K562 (cell line): ENCODE measurements around the gene SIRT3. TPM values are rescaled to one million over a fixed set of nuclear protein-coding genes. Genes with fewer than 3 reads are reported as not detected.

Experiments
- ATAC-seq: fragments of 200-7000 bp; cut with Tn5 transposase; 3 replicates; pipeline ENCODE4 v1.9.1; 2020; ENCODE audit warnings: moderate library complexity
- BruUV-seq: library from RNA; stranded (reverse); fragments of 400-500 nt; replicated peaks from 2 replicates; lab custom pipeline; 2021; lab: Mats Ljungman, UMichigan
- CTCF ChIA-PET: fragments of 300-600 bp; formaldehyde crosslinking; extraction: SDS; loops from one replicate; lab custom pipeline; 2021; ENCODE audit warnings: low intra/inter-chr PET ratio; lab: Yijun Ruan, JAX
- POLR2A ChIA-PET: fragments of 300-600, 350-650 bp; sonication (Branson Sonifier 250); formaldehyde crosslinking; extraction: SDS; loops from one replicate; lab custom pipeline; 2021; ENCODE audit warnings: antibody characterized with exemption, inconsistent platforms; lab: Yijun Ruan, JAX
- DNase-seq, 4 experiments: peaks; one replicate each; pipeline versions ENCODE4 v3.0.0 to v3.0.0-alpha.2; 2011 to 2018; ENCODE audit warnings: low spot score in 3 of 4, mixed read lengths in 3 of 4; ENCODE audit errors: extremely low read depth in 1 of 4
- FAIRE-seq: peaks from 2 replicates; lab custom pipeline; 2011; peaks lifted over from hg19 to GRCh38; lab: Jason Lieb, UNC
- H2AFZ ChIP-seq: 2 replicates; pipeline ENCODE4 v1.6.0; 2011; ENCODE audit warnings: low read depth, low read length, control low read depth, inconsistent platforms
- H3K27ac ChIP-seq: fragments of 200-600 bp; 3 replicates; pipeline ENCODE4 v1.8.0; 2011; ENCODE audit warnings: low read depth, mild to moderate bottlenecking, control low read depth, inconsistent platforms, low read length, moderate library complexity, mixed read lengths; ENCODE audit errors: extremely low read depth
- H3K27me3 ChIP-seq, 2 experiments: fragments of 300-600 bp in 1 of 2; 2 replicates in 1 of 2; 3 replicates in 1 of 2; pipeline versions ENCODE4 v1.6.0 to v1.8.0; 2011; ENCODE audit warnings: inconsistent platforms in 2 of 2, low read length in 2 of 2, mild to moderate bottlenecking in 1 of 2, mixed read lengths in 1 of 2, moderate library complexity in 1 of 2; ENCODE audit not compliant: control insufficient read depth in 2 of 2, insufficient read depth in 2 of 2
- H3K36me3 ChIP-seq: fragments of 300-600 bp; 3 replicates; pipeline ENCODE4 v1.8.0; 2011; ENCODE audit warnings: mild to moderate bottlenecking, low read length, inconsistent platforms; ENCODE audit not compliant: control insufficient read depth, insufficient read depth
- H3K4me1 ChIP-seq, 2 experiments: fragments of 200-600 bp in 1 of 2; replicated peaks in 1 of 2; 2 replicates in 1 of 2; 3 replicates in 1 of 2; pipeline versions ENCODE4 v1.5.1 to v1.8.0; 2011; ENCODE audit warnings: inconsistent platforms in 2 of 2, low read length in 2 of 2, mild to moderate bottlenecking in 1 of 2, mixed read lengths in 1 of 2, moderate library complexity in 1 of 2; ENCODE audit not compliant: control insufficient read depth in 2 of 2, insufficient read depth in 2 of 2
- H3K4me2 ChIP-seq: 2 replicates; pipeline ENCODE4 v1.6.1; 2011; ENCODE audit warnings: low read length, control low read depth, inconsistent platforms, mixed read lengths; ENCODE audit not compliant: insufficient read depth
- H3K4me3 ChIP-seq: fragments of 200-600 bp; sonication (generic), shearing (Covaris generic); 2 replicates; pipeline ENCODE4 v1.5.1; 2016; ENCODE audit warnings: control low read depth, inconsistent platforms
- H3K79me2 ChIP-seq: fragments of 200-600 bp; 3 replicates; pipeline ENCODE4 v1.8.0; 2011; ENCODE audit warnings: low read length, inconsistent platforms; ENCODE audit not compliant: control insufficient read depth, insufficient read depth
- H3K9ac ChIP-seq, 2 experiments: 2 replicates each; pipeline versions ENCODE4 v1.6.0 to v1.6.1; 2011; ENCODE audit warnings: low read depth in 2 of 2, low read length in 2 of 2, control low read depth in 1 of 2, inconsistent platforms in 1 of 2, mild to moderate bottlenecking in 1 of 2, mixed read lengths in 1 of 2; ENCODE audit not compliant: insufficient read depth in 1 of 2
- H3K9me1 ChIP-seq: one replicate; pipeline ENCODE4 v1.6.0; 2011; ENCODE audit warnings: inconsistent platforms, mild to moderate bottlenecking, low read length, moderate library complexity; ENCODE audit not compliant: control insufficient read depth, insufficient read depth
- H3K9me3 ChIP-seq: replicated peaks from 2 replicates; pipeline ENCODE4 v1.5.1; 2011; ENCODE audit warnings: low read depth, low read length, inconsistent platforms; ENCODE audit not compliant: control insufficient read depth, insufficient read depth
- H4K20me1 ChIP-seq: replicated peaks from 2 replicates; pipeline ENCODE4 v1.6.1; 2011; ENCODE audit warnings: low read length, inconsistent platforms, mixed read lengths; ENCODE audit not compliant: control insufficient read depth, insufficient read depth
- KLF16 ChIP-seq: IDR thresholded peaks from 2 replicates; pipeline ENCODE4 v1.6.1; 2016; ENCODE audit warnings: antibody characterized with exemption
- KLF6 ChIP-seq: fragments of 250-450 bp; sonication (Bioruptor Pico); IDR thresholded peaks from 2 replicates; pipeline ENCODE4 v1.4.0; 2020; ENCODE audit warnings: mild to moderate bottlenecking, moderate library complexity, borderline replicate concordance
- POLR2AphosphoS2 ChIP-seq: IDR thresholded peaks from 2 replicates; pipeline ENCODE4 v1.6.1; 2012; ENCODE audit warnings: low read length, improper control_type of control experiment
- POLR2G ChIP-seq: fragments of 200-400 bp; formaldehyde crosslinking; IDR thresholded peaks from 2 replicates; pipeline ENCODE4 v1.6.1; 2017; ENCODE audit warnings: low read depth, mild to moderate bottlenecking, antibody characterized with exemption, low read length, moderate library complexity
- PRMT5 ChIP-seq: sonication (generic); formaldehyde crosslinking; IDR thresholded peaks from 2 replicates; pipeline ENCODE4 v1.5.0; 2020; ENCODE audit warnings: missing genetic modification reagents
- RBFOX2 ChIP-seq: fragments of 200-400 bp; formaldehyde crosslinking; IDR thresholded peaks from 2 replicates; pipeline ENCODE4 v1.6.1; 2017; ENCODE audit warnings: low read depth, mild to moderate bottlenecking, low read length, moderate library complexity
- WGBS: fragments of 100-300 bp; shearing (Covaris generic); methylation state at CpG from one replicate; pipeline ENCODE4 v1.1.6; 2016; ENCODE audit warnings: low coverage, mixed read lengths; ENCODE audit not compliant: insufficient coverage; ENCODE audit errors: missing lambda C conversion rate; 5-methylcytosine and 5-hydroxymethylcytosine counted together
- in situ Hi-C: fragments of 300-500 bp; cut with MboI; formaldehyde crosslinking; loops from 4 replicates; pipeline ENCODE4 v1.15.0; 2018; ENCODE audit warnings: inconsistent platforms, mixed read lengths
- intact Hi-C: fragments of 100-400 bp; cut with micrococcal nuclease; formaldehyde crosslinking; loops from 2 replicates; pipeline ENCODE4 v1.14.2; 2022
- polyA plus RNA-seq, 8 experiments: library from polyadenylated mRNA; depleted of rRNA in 4 of 8; stranded (reverse) in 5 of 8; unstranded in 3 of 8; fragments of >200 nt; fragmentation: Nextera tagmentation in 2 of 8; fragmentation: Illumina TruSeq in 1 of 8; extraction: Ambion mirVana in 2 of 8; extraction: Trizol in 1 of 8; gene quantifications; 2 replicates each; pipeline versions ENCODE4 v1.2.1 to v1.2.3, GENCODE V29; 2011 to 2014; ENCODE audit warnings: inconsistent platforms in 1 of 8, missing spikeins in 1 of 8
- total RNA-seq, 7 experiments: library from RNA; depleted of rRNA in 6 of 7; stranded (reverse); fragments of >200 nt in 6 of 7; fragmentation: Illumina TruSeq in 2 of 7; extraction: Trizol in 2 of 7; gene quantifications; 2 replicates each; pipeline versions ENCODE4 v1.2.1 to v1.2.3, GENCODE V29; 2011 to 2021; ENCODE audit warnings: low replicate concordance in 1 of 7
- TF ChIP-seq, protein P1 (sequence below): fragments of 250-450 bp; sonication (Bioruptor Pico); IDR thresholded peaks from 2 replicates; pipeline ENCODE4 v1.8.0; 2021; ENCODE audit warnings: moderate library complexity, mild to moderate bottlenecking, inconsistent platforms
- TF ChIP-seq, protein P2 (sequence below), 2 experiments: fragments of 450-650 bp; IDR thresholded peaks; 2 replicates each; pipeline ENCODE4 v1.6.1; 2016

Gene SIRT3
- total and polyA plus RNA-seq, 9 of the 15 experiments (the other 6 are each of a cell fraction or from before 2014, with no cell fraction given) = 1.9 to 27.5 (median 14.5) TPM

- peaks cover 17% of the 10 kb centered on the region for H3K79me2 ChIP-seq
- no peaks in the 10 kb centered on the region for H3K9me1 ChIP-seq
- in situ Hi-C loops = no loop called here
- no peak overlapping the region for H3K27ac ChIP-seq
- intact Hi-C loops = no loop called here
- H3K4me1 ChIP-seq = peaks cover 14 to 43% of the 10 kb centered on the region in 2 experiments; a peak in 4 of 5 replicates
- peaks cover 38% of the 10 kb centered on the region for H3K36me3 ChIP-seq
- no peaks in the 10 kb centered on the region for H3K9me3 ChIP-seq
- no peak overlapping the region for H3K9ac ChIP-seq
- H3K27me3 ChIP-seq = no peaks in the 10 kb centered on the region
- FAIRE-seq (no peak), DNase-seq (no peak), ATAC-seq (no peak)
- no peak overlapping the region for H2AFZ ChIP-seq
- H3K4me2 ChIP-seq = no peak overlapping the region
- ChIA-PET POLR2A (interaction anchor here (0.6 kb wide), 1 partner anchor 248 kb away, joined by 3 read pairs; no protein-coding TSS in a partner anchor), CTCF (no interaction called here)
- no TSS peak for BruUV-seq
- H3K4me3 ChIP-seq = no peak overlapping the region
- H4K20me1 ChIP-seq = peaks cover 14% of the 10 kb centered on the region
- TF ChIP-seq POLR2AphosphoS2 (0 out of 2 replicates have a peak, but pooled peaks have one; percentile 26), RBFOX2 (peak; percentile 27; the same call in 1 of the 2 replicates), KLF16 (no peak), PRMT5 (no peak), POLR2G (peak; percentile 50), KLF6 (CRISPR knock-in tag) (no peak)
- TF ChIP-seq, protein P1, sequence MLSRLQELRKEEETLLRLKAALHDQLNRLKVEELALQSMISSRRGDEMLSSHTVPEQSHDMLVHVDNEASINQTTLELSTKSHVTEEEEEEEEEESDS = no peak
- TF ChIP-seq, protein P2, sequence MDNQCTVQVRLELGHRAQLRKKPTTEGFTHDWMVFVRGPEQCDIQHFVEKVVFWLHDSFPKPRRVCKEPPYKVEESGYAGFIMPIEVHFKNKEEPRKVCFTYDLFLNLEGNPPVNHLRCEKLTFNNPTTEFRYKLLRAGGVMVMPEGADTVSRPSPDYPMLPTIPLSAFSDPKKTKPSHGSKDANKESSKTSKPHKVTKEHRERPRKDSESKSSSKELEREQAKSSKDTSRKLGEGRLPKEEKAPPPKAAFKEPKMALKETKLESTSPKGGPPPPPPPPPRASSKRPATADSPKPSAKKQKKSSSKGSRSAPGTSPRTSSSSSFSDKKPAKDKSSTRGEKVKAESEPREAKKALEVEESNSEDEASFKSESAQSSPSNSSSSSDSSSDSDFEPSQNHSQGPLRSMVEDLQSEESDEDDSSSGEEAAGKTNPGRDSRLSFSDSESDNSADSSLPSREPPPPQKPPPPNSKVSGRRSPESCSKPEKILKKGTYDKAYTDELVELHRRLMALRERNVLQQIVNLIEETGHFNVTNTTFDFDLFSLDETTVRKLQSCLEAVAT (IDR thresholded peaks at IDR 0.05) = no peak
- WGBS = 79% methylated on average over 10 of the region's 13 CpGs
Measured at GRCh38 chr11:200224-201003, 35.7 kb downstream of the SIRT3 start.
